Breast epithelium (tissue), 3 donors: Measurements from ENCODE around the gene ROCK2.

Source experiments
- POLR2AphosphoS5 ChIP-seq, 3 donors: sonication (generic); formaldehyde crosslinking; IDR thresholded peaks; one replicate each; pipeline ENCODE4 v1.6.1; 2017; ENCODE audit warnings: antibody characterized with exemption in 3 of 3
- TF ChIP-seq, protein P1 (sequence below), 3 donors: fragments of 450-650 bp; IDR thresholded peaks; one replicate each; pipeline ENCODE4 v1.5.1; 2016 to 2017; ENCODE audit warnings: antibody characterized with exemption in 3 of 3, mild to moderate bottlenecking in 3 of 3, moderate library complexity in 3 of 3

DNA sequence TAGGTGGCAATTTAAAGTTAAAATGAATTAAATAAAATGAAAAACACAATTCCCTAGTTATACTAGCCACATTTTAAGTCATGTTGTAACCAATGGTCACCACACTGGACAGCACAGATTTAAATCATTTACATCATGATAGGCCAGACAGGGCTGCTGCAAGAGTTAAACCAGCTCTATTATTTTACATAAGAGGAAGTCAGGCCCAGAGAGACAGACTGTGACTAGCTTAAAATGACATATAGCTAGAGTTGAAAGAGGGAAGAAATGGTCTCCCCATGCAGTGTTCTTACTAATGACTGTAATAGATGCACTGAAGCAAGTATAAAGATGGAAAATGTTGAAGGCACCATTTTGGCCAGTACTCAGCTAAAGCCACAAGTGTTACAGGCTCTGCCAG is 119.5 kb downstream of the ROCK2 start:
- TF ChIP-seq POLR2AphosphoS5 (IDR thresholded peaks at IDR 0.05): no peak
- TF ChIP-seq, protein P1, sequence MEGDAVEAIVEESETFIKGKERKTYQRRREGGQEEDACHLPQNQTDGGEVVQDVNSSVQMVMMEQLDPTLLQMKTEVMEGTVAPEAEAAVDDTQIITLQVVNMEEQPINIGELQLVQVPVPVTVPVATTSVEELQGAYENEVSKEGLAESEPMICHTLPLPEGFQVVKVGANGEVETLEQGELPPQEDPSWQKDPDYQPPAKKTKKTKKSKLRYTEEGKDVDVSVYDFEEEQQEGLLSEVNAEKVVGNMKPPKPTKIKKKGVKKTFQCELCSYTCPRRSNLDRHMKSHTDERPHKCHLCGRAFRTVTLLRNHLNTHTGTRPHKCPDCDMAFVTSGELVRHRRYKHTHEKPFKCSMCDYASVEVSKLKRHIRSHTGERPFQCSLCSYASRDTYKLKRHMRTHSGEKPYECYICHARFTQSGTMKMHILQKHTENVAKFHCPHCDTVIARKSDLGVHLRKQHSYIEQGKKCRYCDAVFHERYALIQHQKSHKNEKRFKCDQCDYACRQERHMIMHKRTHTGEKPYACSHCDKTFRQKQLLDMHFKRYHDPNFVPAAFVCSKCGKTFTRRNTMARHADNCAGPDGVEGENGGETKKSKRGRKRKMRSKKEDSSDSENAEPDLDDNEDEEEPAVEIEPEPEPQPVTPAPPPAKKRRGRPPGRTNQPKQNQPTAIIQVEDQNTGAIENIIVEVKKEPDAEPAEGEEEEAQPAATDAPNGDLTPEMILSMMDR (IDR thresholded peaks at IDR 0.05): no peak
